HuH-7.5 (cell line): ENCODE measurements around the gene MRPL49.

Experiments
- DNase-seq: peaks from one replicate; pipeline ENCODE4 v3.0.0; 2011; ENCODE audit warnings: low spot score

The MRPL49 gene

GRCh38 chr11:65102142-65103095 is 19.7 kb upstream of the MRPL49 start:
- no peak for DNase-seq

DNA sequence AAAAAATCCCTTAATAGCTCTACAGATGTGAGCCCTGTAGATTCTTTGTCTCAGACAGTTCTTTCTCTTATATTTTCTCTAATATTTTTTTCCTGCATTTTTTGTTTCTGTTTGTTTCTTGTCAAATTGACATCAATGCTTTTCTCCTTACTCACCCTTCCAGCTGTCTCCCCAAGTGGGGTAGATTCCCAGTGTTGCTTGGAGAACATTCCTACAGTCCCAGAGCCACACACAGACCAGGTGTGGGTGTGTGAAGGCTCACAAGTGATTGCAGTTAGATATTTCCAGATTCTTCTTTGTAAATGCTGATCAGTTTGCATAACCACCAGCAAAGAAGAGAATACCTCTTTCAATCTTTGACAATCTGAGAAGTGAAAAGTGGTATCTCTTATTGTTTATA is 18.6 kb upstream of the MRPL49 start:
- no peak for DNase-seq

GRCh38 chr11:65104628-65105027 is 17.5 kb upstream of the MRPL49 start:
- no peak for DNase-seq

DNA sequence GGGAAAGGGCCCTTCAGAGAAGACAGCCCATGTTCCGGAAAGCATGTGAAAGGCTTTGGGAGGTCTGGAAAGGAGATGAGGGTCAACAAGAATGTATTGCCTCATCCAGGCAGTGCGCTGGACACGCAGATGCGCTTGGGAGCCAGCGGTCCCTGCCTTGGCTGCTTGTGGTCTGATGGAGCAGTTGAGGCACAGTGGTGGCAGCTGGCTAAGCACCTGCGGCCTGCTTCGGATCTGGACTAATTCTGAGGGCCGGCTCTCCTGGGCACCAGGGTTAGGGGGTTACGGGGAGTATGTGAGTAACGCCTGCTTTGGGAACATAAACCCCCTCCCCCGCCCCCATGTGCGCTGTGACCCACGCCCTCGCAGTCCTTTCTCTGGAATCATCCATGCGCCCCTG is 15.0 kb upstream of the MRPL49 start:
- no peak for DNase-seq

DNA sequence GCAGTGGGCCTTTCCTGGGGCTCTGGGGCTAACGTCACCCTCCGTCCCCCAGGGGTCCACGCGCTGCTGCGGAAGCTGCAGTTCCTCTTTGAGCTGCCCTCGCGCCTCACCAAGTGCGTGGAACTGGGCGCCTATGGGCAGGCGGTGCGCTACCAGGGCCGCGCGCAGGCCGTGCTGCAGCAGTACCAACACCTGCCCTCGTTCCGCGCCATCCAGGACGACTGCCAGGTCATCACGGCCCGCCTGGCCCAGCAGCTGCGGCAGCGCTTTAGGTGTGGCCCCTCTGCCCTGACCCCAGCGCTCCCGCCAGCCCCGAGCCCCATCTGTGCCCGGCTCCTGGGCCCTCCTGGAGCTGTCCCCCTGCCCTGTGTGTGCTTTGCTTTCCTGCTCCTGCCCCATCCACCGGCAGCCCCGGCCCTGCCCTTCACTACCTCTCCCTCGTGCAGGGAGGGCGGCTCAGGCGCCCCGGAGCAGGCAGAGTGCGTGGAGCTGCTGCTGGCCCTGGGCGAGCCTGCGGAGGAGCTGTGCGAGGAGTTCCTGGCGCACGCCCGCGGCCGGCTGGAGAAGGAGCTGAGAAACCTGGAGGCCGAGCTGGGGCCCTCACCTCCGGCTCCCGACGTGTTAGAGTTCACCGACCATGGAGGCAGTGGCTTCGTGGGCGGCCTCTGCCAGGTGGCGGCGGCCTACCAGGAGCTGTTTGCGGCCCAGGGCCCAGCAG is 14.2 kb upstream of the MRPL49 start:
- no peak for DNase-seq

DNA sequence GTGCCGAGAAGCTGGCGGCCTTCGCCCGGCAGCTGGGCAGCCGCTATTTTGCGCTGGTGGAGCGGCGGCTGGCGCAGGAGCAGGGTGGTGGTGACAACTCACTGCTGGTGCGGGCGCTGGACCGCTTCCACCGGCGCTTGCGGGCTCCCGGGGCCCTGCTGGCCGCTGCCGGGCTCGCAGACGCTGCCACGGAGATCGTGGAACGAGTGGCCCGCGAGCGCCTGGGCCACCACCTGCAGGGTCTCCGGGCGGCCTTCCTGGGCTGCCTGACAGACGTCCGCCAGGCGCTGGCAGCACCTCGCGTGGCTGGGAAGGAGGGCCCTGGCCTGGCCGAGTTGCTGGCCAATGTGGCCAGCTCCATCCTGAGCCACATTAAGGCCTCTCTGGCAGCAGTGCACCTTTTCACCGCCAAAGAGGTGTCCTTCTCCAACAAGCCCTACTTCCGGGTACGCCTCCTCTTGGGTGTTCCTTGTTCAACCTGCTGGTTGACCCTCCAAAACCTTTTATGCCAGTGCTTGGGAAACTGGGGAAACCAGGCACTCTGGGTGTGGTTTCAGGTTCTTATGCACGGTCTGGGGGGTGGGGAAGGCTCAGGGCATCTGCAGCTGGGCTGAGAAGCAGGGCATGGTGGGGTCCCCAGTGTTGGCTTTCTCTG is 13.5 kb upstream of the MRPL49 start:
- no peak for DNase-seq

GRCh38 chr11:65109231-65110198 is 12.6 kb upstream of the MRPL49 start:
- no peak for DNase-seq

DNA sequence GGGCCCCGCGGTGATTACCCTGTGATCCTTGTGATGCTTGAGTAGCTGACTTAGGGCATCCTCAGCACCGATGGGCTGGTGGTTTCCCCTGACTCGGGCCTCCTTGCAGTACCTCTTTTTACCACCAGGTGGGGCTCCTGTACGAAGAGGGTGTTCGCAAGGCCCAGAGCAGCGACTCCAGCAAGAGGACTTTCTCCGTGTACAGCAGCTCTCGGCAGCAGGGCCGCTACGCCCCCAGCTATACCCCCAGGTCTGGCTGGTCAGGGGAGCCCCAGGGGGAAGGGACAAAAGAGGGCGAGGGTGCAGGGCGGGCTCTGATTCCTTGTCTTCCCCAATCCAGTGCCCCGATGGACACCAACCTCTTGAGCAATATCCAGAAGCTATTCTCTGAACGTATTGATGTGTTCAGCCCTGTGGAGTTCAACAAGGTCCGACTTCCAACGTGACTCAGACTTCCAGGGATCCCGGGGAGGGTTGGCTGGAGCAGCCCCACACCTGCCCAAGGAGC is 11.7 kb upstream of the MRPL49 start:
- DNase-seq: peak; percentile 93

- DNase-seq: no peak
These were observed 10.9 kb upstream of the MRPL49 start for GRCh38 chr11:65111159-65111743.

DNA sequence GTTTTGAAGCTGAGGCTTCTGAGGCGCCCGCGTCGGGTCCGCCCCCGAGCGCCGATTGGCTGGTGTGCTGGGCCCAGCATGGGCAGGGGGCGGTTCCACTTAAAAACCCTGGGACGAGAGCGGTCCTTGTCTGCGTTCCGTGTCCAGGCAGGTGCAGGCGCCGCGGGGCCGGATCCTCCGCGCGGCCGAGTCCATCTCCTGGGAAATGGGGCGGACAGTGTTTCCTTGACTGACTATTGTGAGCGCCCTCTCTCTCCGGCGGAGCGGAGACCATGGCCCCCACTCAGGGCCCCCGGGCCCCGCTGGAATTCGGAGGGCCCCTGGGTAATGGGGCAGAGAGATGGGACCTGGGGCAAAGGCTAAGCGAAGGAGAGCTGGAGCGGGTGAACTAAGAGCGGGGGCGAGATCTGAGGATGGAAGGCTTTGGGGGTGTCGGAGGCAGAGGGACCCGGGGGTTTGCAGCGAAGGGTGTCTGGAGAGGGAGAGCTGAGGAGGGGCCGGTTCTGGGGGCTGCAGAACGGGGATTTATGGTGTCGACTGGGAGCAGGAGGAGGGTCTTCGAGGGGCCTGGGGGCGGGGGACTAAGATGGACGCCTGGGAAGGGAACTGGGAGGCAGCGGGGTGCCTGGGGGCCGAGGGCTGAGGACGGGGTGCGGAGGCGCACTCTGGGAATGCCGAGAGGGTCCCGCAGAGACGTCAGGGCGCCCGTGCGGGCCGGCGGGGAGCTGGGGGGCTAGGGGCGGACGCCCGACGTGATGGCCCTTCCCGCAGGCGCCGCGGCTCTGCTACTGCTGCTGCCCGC is 10.2 kb upstream of the MRPL49 start, which contains the start of gene TM7SF2:
TSS of gene TM7SF2 (plus strand) at position 129 of the 802 bp plus-strand sequence. CDS start at position 273, 144 bp downstream.
- DNase-seq: peak; percentile 96

- peak; percentile 61 for DNase-seq
These were observed 9.4 kb upstream of the MRPL49 start for GRCh38 chr11:65112546-65113360.

DNA sequence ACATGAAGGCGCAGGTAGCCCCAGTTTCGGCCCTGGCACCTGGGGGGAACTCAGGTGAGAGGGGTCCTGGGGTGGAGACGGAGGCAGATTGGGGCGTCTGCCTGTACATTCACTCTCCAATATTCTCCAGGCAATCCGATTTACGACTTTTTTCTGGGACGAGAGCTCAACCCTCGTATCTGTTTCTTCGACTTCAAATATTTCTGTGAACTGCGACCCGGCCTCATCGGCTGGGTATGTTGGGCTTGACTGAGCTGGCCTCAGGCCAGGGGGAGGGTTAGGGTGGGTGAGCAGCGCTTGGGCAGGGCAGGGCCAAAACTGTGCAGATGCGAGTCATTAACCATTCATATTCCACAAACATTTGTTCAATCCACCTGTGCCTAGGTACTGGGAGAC is 8.8 kb upstream of the MRPL49 start:
- DNase-seq: no peak

DNA sequence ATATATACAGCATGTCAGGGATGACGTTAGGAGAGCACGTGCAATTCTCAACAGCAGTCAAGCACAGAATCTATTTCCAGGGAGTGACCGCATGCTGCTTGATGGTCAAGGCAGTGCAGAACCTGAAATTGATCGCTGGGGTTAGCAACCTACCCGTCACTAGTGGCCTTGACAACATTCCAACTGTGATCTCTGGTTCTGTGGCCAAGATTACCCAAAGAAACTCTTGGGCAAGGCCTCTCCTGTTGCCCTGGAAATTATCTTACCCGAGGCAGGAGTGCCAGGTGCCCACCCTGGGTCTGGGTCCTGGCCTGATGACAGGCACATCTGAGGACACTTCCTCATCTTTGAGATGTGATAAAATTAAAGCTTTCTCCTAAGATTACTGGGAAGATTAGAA is 8.3 kb upstream of the MRPL49 start:
- DNase-seq: no peak

- no peak for DNase-seq
These were observed 7.5 kb upstream of the MRPL49 start for GRCh38 chr11:65114538-65115171.

- DNase-seq: no peak
These were observed 6.6 kb upstream of the MRPL49 start for GRCh38 chr11:65115361-65116082.

DNA sequence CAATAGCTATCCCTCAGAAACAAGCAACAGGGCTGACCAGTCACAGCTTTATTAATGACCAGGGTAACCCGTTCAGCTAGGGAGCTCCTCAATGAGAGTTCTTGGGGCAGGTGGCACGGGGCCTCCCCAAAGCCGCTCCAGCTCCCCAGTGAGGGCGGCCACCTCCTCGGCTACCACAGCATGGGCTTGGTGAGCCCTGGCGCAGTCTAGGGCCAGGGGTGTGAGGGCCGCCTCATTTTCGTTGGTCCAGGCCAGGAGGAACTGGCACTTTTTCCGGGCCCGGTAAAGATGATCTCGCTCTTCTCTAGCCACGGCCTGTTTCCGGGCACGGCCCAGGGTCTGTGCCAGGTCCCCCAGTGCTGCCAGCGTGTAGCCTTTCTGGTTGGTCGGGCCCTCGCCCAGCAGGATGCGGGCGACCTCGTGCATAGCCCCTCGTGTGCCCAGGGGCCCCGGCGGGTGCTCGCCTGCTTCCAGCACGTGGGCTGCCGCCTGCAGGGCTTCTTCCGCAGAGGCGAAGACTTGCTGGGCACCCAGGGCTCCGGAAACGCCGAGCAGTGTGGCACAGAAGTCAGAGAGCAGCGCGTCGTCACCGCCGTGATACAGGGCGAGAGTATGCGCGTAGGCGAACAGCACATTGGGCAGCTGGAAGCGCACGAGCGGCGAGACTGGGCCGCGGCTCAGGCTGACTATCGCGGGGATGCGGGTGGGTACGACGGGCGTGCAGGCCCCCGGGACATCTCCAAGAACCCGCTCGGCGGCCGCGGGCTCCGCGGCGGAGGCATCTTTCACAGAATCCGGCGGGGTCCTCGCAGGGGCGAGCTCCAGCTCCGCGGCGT is 5.5 kb upstream of the MRPL49 start:
- DNase-seq: no peak
